Measurements from ENCODE around the gene NEO1.

The NEO1 gene

GRCh38 chr15:73156431-73157191 lies 104.3 kb downstream of the NEO1 start:
- Histone ChIP-seq H3K4me1 (ENCODE audit: insufficient read depth, low read length) (no peaks in the 10 kb centered on the region), H3K9me3 (ENCODE audit: insufficient read depth, low read length, severe bottlenecking) (peaks cover 7% of the 10 kb centered on the region), H3K4me3 (ENCODE audit: low read depth in 1 of 2, low read length in 2 of 2) (no peak overlapping the region), H3K27me3 (ENCODE audit: insufficient read depth, low read length, poor library complexity) (no peaks in the 10 kb centered on the region), H3K36me3 (ENCODE audit: insufficient read depth, low read length) (no peaks in the 10 kb centered on the region), H3K4me2 (ENCODE audit: insufficient read depth, low read length) (no peak overlapping the region), H3K9ac (ENCODE audit: low read depth, low read length) (no peak overlapping the region), H3K79me2 (ENCODE audit: insufficient read depth, low read length) (no peaks in the 10 kb centered on the region), H3K27ac (ENCODE audit: low read length) (no peak overlapping the region), H4K20me1 (ENCODE audit: insufficient read depth, low read length) (no peaks in the 10 kb centered on the region), H2AFZ (ENCODE audit: low read depth, low read length) (no peak overlapping the region)
- ATAC-seq (ENCODE audit: insufficient read depth, low read depth): no peak
- TF ChIP-seq CTCF (IDR thresholded peaks at IDR 0.05; ENCODE audit: borderline replicate concordance, extremely low read depth, low read length, poor library complexity, severe bottlenecking) (no peak), EZH2 (IDR thresholded peaks at IDR 0.05; ENCODE audit: borderline replicate concordance, low read depth, low read length, severe bottlenecking) (no peak)
- no peak for DNase-seq

- DNase-seq: no peak
- no peaks in the 10 kb centered on the region for H3K36me3 ChIP-seq (ENCODE audit: insufficient read depth, low read length)
- no peak overlapping the region for H3K27ac ChIP-seq (ENCODE audit: low read length)
- no peaks in the 10 kb centered on the region for H3K9me3 ChIP-seq (ENCODE audit: insufficient read depth, low read length, severe bottlenecking)
- H3K4me1 ChIP-seq (ENCODE audit: insufficient read depth, low read length): no peaks in the 10 kb centered on the region
- no peak for ATAC-seq (ENCODE audit: insufficient read depth, low read depth)
- no peaks in the 10 kb centered on the region for H3K27me3 ChIP-seq (ENCODE audit: insufficient read depth, low read length, poor library complexity)
- no peaks in the 10 kb centered on the region for H4K20me1 ChIP-seq (ENCODE audit: insufficient read depth, low read length)
- no peak overlapping the region for H2AFZ ChIP-seq (ENCODE audit: low read depth, low read length)
- H3K4me2 ChIP-seq (ENCODE audit: insufficient read depth, low read length): no peak overlapping the region
- no peak overlapping the region for H3K4me3 ChIP-seq (ENCODE audit: low read depth in 1 of 2, low read length in 2 of 2)
- TF ChIP-seq CTCF (IDR thresholded peaks at IDR 0.05; ENCODE audit: borderline replicate concordance, extremely low read depth, low read length, poor library complexity, severe bottlenecking) (no peak), EZH2 (IDR thresholded peaks at IDR 0.05; ENCODE audit: borderline replicate concordance, low read depth, low read length, severe bottlenecking) (no peak)
- no peak overlapping the region for H3K9ac ChIP-seq (ENCODE audit: low read depth, low read length)
- no peaks in the 10 kb centered on the region for H3K79me2 ChIP-seq (ENCODE audit: insufficient read depth, low read length)
These were observed 109.3 kb downstream of the NEO1 start for GRCh38 chr15:73161546-73161945.

- no peak overlapping the region for H3K9ac ChIP-seq (ENCODE audit: low read depth, low read length)
- no peaks in the 10 kb centered on the region for H3K9me3 ChIP-seq (ENCODE audit: insufficient read depth, low read length, severe bottlenecking)
- H3K4me2 ChIP-seq (ENCODE audit: insufficient read depth, low read length): no peak overlapping the region
- TF ChIP-seq CTCF (IDR thresholded peaks at IDR 0.05; ENCODE audit: borderline replicate concordance, extremely low read depth, low read length, poor library complexity, severe bottlenecking): no peak
- no peak for TF ChIP-seq EZH2 (IDR thresholded peaks at IDR 0.05; ENCODE audit: borderline replicate concordance, low read depth, low read length, severe bottlenecking)
- ATAC-seq (ENCODE audit: insufficient read depth, low read depth) (no peak), DNase-seq (no peak)
- H3K27me3 ChIP-seq (ENCODE audit: insufficient read depth, low read length, poor library complexity): no peaks in the 10 kb centered on the region
- H4K20me1 ChIP-seq (ENCODE audit: insufficient read depth, low read length): no peaks in the 10 kb centered on the region
- H3K27ac ChIP-seq (ENCODE audit: low read length): no peak overlapping the region
- H3K4me1 ChIP-seq (ENCODE audit: insufficient read depth, low read length): no peaks in the 10 kb centered on the region
- no peak overlapping the region for H2AFZ ChIP-seq (ENCODE audit: low read depth, low read length)
- H3K36me3 ChIP-seq (ENCODE audit: insufficient read depth, low read length): no peaks in the 10 kb centered on the region
- H3K4me3 ChIP-seq (ENCODE audit: low read depth in 1 of 2, low read length in 2 of 2): no peak overlapping the region
- no peaks in the 10 kb centered on the region for H3K79me2 ChIP-seq (ENCODE audit: insufficient read depth, low read length)
These were observed 113.2 kb downstream of the NEO1 start for GRCh38 chr15:73165435-73165834.
